Measurements from ENCODE around the gene RELL1.

DNA sequence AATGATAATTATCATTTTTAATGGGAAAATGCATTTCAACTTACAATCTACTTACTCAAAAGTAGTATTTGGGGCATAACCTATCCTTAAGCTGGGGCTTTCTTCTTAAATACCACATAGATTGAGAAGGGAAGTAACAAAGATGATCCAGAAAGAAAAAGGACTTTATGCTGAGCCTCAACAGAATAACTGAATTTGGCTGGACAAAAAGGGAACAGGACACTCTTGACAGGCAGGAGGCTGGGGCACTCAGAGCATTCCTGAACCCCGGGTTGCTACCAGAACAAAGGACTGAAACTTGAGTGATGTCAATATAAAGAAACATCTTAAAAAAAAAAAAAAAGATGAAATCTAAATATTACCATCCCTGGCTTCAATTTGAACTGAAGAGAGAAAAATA is 23.9 kb downstream of the RELL1 start:
- TF ChIP-seq, protein P1, sequence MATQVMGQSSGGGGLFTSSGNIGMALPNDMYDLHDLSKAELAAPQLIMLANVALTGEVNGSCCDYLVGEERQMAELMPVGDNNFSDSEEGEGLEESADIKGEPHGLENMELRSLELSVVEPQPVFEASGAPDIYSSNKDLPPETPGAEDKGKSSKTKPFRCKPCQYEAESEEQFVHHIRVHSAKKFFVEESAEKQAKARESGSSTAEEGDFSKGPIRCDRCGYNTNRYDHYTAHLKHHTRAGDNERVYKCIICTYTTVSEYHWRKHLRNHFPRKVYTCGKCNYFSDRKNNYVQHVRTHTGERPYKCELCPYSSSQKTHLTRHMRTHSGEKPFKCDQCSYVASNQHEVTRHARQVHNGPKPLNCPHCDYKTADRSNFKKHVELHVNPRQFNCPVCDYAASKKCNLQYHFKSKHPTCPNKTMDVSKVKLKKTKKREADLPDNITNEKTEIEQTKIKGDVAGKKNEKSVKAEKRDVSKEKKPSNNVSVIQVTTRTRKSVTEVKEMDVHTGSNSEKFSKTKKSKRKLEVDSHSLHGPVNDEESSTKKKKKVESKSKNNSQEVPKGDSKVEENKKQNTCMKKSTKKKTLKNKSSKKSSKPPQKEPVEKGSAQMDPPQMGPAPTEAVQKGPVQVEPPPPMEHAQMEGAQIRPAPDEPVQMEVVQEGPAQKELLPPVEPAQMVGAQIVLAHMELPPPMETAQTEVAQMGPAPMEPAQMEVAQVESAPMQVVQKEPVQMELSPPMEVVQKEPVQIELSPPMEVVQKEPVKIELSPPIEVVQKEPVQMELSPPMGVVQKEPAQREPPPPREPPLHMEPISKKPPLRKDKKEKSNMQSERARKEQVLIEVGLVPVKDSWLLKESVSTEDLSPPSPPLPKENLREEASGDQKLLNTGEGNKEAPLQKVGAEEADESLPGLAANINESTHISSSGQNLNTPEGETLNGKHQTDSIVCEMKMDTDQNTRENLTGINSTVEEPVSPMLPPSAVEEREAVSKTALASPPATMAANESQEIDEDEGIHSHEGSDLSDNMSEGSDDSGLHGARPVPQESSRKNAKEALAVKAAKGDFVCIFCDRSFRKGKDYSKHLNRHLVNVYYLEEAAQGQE (IDR thresholded peaks at IDR 0.05; ENCODE audit: borderline replicate concordance) = no peak
- no peak for TF ChIP-seq EP300 (conservative IDR thresholded peaks at IDR 0.05; ENCODE audit: poor library complexity, severe bottlenecking)
- TF ChIP-seq, protein P2, sequence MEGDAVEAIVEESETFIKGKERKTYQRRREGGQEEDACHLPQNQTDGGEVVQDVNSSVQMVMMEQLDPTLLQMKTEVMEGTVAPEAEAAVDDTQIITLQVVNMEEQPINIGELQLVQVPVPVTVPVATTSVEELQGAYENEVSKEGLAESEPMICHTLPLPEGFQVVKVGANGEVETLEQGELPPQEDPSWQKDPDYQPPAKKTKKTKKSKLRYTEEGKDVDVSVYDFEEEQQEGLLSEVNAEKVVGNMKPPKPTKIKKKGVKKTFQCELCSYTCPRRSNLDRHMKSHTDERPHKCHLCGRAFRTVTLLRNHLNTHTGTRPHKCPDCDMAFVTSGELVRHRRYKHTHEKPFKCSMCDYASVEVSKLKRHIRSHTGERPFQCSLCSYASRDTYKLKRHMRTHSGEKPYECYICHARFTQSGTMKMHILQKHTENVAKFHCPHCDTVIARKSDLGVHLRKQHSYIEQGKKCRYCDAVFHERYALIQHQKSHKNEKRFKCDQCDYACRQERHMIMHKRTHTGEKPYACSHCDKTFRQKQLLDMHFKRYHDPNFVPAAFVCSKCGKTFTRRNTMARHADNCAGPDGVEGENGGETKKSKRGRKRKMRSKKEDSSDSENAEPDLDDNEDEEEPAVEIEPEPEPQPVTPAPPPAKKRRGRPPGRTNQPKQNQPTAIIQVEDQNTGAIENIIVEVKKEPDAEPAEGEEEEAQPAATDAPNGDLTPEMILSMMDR (IDR thresholded peaks at IDR 0.05; ENCODE audit: poor library complexity, severe bottlenecking) = no peak
- TF ChIP-seq EZH2 (IDR thresholded peaks at IDR 0.05; ENCODE audit: borderline replicate concordance, insufficient read depth, low read length, poor library complexity, severe bottlenecking) = no peak
- TF ChIP-seq POLR2AphosphoS5 (IDR thresholded peaks at IDR 0.05) = no peak
- no peak for TF ChIP-seq TAF1 (IDR thresholded peaks at IDR 0.05; ENCODE audit: low read depth)
- TF ChIP-seq SMC3 (conservative IDR thresholded peaks at IDR 0.05; ENCODE audit: poor library complexity) = no peak
- TF ChIP-seq RAD21 (conservative IDR thresholded peaks at IDR 0.05) = no peak

All from neural cell (in vitro differentiated cells).